ENCODE data around the gene SDC3.

SDC3 gene

DNA sequence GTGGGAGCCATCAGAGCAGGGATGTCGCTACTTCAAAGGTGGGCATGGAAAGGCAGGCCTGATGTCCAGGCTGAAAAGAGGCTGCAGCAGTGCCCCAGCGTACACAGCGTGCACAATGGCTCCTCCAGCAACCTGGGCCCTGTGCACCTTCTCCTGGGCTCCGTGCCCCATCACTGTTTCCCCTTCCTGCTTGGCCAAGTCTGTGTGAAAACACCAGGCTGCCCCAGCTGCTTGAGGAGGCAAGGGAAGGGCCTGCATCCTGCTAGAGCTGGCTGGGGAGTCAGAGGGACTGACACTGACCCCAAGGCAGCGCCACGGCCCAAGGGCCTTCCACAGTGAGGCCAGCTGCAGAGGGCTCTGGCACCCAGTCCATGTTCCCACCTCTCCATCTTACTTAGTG, 33.4 kb downstream of the SDC3 start:
- H3K4me3 Mint-ChIP-seq: no peak overlapping the region
- peaks cover 12% of the 10 kb centered on the region for H3K27me3 Mint-ChIP-seq (ENCODE audit: low read depth)
- H3K27ac Mint-ChIP-seq: no peak overlapping the region
- H3K4me1 Mint-ChIP-seq: peaks cover 29% of the 10 kb centered on the region
- H3K36me3 Mint-ChIP-seq (ENCODE audit: low read depth): peaks cover 14% of the 10 kb centered on the region
- TF ChIP-seq, protein P1, sequence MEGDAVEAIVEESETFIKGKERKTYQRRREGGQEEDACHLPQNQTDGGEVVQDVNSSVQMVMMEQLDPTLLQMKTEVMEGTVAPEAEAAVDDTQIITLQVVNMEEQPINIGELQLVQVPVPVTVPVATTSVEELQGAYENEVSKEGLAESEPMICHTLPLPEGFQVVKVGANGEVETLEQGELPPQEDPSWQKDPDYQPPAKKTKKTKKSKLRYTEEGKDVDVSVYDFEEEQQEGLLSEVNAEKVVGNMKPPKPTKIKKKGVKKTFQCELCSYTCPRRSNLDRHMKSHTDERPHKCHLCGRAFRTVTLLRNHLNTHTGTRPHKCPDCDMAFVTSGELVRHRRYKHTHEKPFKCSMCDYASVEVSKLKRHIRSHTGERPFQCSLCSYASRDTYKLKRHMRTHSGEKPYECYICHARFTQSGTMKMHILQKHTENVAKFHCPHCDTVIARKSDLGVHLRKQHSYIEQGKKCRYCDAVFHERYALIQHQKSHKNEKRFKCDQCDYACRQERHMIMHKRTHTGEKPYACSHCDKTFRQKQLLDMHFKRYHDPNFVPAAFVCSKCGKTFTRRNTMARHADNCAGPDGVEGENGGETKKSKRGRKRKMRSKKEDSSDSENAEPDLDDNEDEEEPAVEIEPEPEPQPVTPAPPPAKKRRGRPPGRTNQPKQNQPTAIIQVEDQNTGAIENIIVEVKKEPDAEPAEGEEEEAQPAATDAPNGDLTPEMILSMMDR (IDR thresholded peaks at IDR 0.05; ENCODE audit: unreplicated experiment in 3 of 3): no peak
- H3K9me3 Mint-ChIP-seq: no peaks in the 10 kb centered on the region

- H3K4me1 Mint-ChIP-seq: peaks cover 19% of the 10 kb centered on the region
- no peak overlapping the region for H3K4me3 Mint-ChIP-seq
- H3K27me3 Mint-ChIP-seq (ENCODE audit: low read depth): peaks cover 7% of the 10 kb centered on the region
- H3K9me3 Mint-ChIP-seq: no peaks in the 10 kb centered on the region
- H3K36me3 Mint-ChIP-seq (ENCODE audit: low read depth): peaks cover 14% of the 10 kb centered on the region
- TF ChIP-seq, protein P1 (IDR thresholded peaks at IDR 0.05; ENCODE audit: unreplicated experiment in 3 of 3): no peak
- no peak overlapping the region for H3K27ac Mint-ChIP-seq
Measured at GRCh38 chr1:30874176-30874575, 34.4 kb downstream of the SDC3 start.

DNA sequence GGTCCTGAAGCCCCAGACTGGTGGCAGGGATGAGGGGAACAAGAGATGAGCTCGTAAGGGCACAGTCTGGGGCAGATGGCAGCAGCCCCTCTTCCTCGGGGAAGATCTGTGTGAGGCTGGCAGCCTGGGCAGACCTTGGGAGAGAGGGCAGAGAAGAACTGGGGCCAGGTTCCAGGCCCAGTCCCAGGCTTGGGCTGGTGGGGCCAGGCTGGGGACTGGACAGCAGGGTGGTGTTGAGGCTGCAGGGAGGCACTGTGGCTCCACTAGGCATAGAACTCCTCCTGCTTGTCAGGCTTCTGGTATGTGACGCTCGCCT, 35.7 kb downstream of the SDC3 start:
- no peaks in the 10 kb centered on the region for H3K9me3 Mint-ChIP-seq
- TF ChIP-seq, protein P1 (IDR thresholded peaks at IDR 0.05; ENCODE audit: unreplicated experiment in 3 of 3): no peak
- H3K36me3 Mint-ChIP-seq (ENCODE audit: low read depth): peaks cover 14% of the 10 kb centered on the region
- peaks cover 5% of the 10 kb centered on the region for H3K27me3 Mint-ChIP-seq (ENCODE audit: low read depth)
- H3K27ac Mint-ChIP-seq: no peak overlapping the region
- no peak overlapping the region for H3K4me3 Mint-ChIP-seq
- H3K4me1 Mint-ChIP-seq: peaks cover 13% of the 10 kb centered on the region

- Mint-ChIP-seq H3K9me3 (no peaks in the 10 kb centered on the region), H3K36me3 (ENCODE audit: low read depth) (peaks cover 14% of the 10 kb centered on the region), H3K27ac (peak overlapping the region in 1 of 3 experiments; percentile 1), H3K4me1 (peaks cover 7% of the 10 kb centered on the region), H3K27me3 (ENCODE audit: low read depth) (peaks cover 1% of the 10 kb centered on the region), H3K4me3 (no peak overlapping the region)
- TF ChIP-seq, protein P1 (IDR thresholded peaks at IDR 0.05; ENCODE audit: unreplicated experiment in 3 of 3): no peak
Measured at GRCh38 chr1:30872033-30872947, 36.3 kb downstream of the SDC3 start.

GRCh38 chr1:30871276-30871871, 37.2 kb downstream of the SDC3 start:
- Mint-ChIP-seq H3K27me3 (ENCODE audit: low read depth) (no peaks in the 10 kb centered on the region), H3K4me3 (no peak overlapping the region), H3K9me3 (no peaks in the 10 kb centered on the region), H3K27ac (no peak overlapping the region), H3K4me1 (peaks cover 6% of the 10 kb centered on the region), H3K36me3 (ENCODE audit: low read depth) (peaks cover 14% of the 10 kb centered on the region)
- TF ChIP-seq, protein P1 (IDR thresholded peaks at IDR 0.05; ENCODE audit: unreplicated experiment in 3 of 3): no peak

Data from nephron (organoid).